Astrocyte (in vitro differentiated cells and primary cell): ENCODE data around the gene SPTB. TPM values are rescaled to one million over a fixed set of nuclear protein-coding genes. Genes with fewer than 3 reads are reported as not detected.

Experiments used
- DNase-seq: peaks from one replicate; pipeline ENCODE4 v3.0.0-alpha.2; 2010; ENCODE audit warnings: low read depth
- FAIRE-seq: peaks from 2 replicates; lab custom pipeline; 2011; peaks lifted over from hg19 to GRCh38; lab: Jason Lieb, UNC
- H2AFZ ChIP-seq: 2 replicates; pipeline ENCODE4 v1.6.0; 2012; ENCODE audit warnings: low read depth, low read length, inconsistent platforms
- H3K27ac ChIP-seq: 2 replicates; pipeline ENCODE4 v1.5.1; 2011; ENCODE audit warnings: low read depth, low read length, inconsistent platforms
- H3K27me3 ChIP-seq: 2 replicates; pipeline ENCODE4 v1.6.0; 2011; ENCODE audit warnings: low read length, inconsistent platforms; ENCODE audit not compliant: insufficient read depth
- H3K36me3 ChIP-seq: 2 replicates; pipeline ENCODE4 v1.5.1; 2011; ENCODE audit warnings: low read length, inconsistent platforms; ENCODE audit not compliant: insufficient read depth
- H3K4me1 ChIP-seq: 2 replicates; pipeline ENCODE4 v1.5.1; 2011; ENCODE audit warnings: low read length, inconsistent platforms; ENCODE audit not compliant: insufficient read depth
- H3K4me2 ChIP-seq: 2 replicates; pipeline ENCODE4 v1.6.0; 2012; ENCODE audit warnings: low read length, inconsistent platforms
- H3K4me3 ChIP-seq: 2 replicates; pipeline ENCODE4 v1.5.1; 2011; ENCODE audit warnings: low read depth, mild to moderate bottlenecking, low read length, inconsistent platforms; ENCODE audit not compliant: insufficient read depth
- H3K79me2 ChIP-seq: 2 replicates; pipeline ENCODE4 v1.6.0; 2012; ENCODE audit warnings: mild to moderate bottlenecking, low read length, inconsistent platforms; ENCODE audit not compliant: insufficient read depth
- H3K9ac ChIP-seq: 2 replicates; pipeline ENCODE4 v1.6.0; 2012; ENCODE audit warnings: mild to moderate bottlenecking, low read length, inconsistent platforms
- H3K9me3 ChIP-seq: 2 replicates; pipeline ENCODE4 v1.5.1; 2012; ENCODE audit warnings: low read depth, mild to moderate bottlenecking, low read length, inconsistent platforms; ENCODE audit not compliant: insufficient read depth
- H4K20me1 ChIP-seq: 2 replicates; pipeline ENCODE4 v1.6.0; 2012; ENCODE audit warnings: low read length, inconsistent platforms; ENCODE audit not compliant: insufficient read depth
- H3K27ac Mint-ChIP-seq: one replicate; pipeline ENCODE4 v1.8.0; 2021; ENCODE audit warnings: mild to moderate bottlenecking, mixed read lengths; ENCODE audit not compliant: unreplicated experiment
- H3K27me3 Mint-ChIP-seq: one replicate; pipeline ENCODE4 v1.8.0; 2021; ENCODE audit warnings: low read depth, mixed read lengths; ENCODE audit not compliant: unreplicated experiment
- H3K36me3 Mint-ChIP-seq: one replicate; pipeline ENCODE4 v1.8.0; 2021; ENCODE audit warnings: low read depth, mixed read lengths; ENCODE audit not compliant: unreplicated experiment
- H3K4me1 Mint-ChIP-seq: one replicate; pipeline ENCODE4 v1.8.0; 2021; ENCODE audit warnings: low read depth, mixed read lengths; ENCODE audit not compliant: unreplicated experiment
- H3K4me3 Mint-ChIP-seq: one replicate; pipeline ENCODE4 v1.8.0; 2021; ENCODE audit warnings: mild to moderate bottlenecking, moderate library complexity, mixed read lengths; ENCODE audit not compliant: unreplicated experiment
- H3K9me3 Mint-ChIP-seq: one replicate; pipeline ENCODE4 v1.8.0; 2021; ENCODE audit warnings: mild to moderate bottlenecking, mixed read lengths; ENCODE audit not compliant: unreplicated experiment
- CTCF ChIP-seq: IDR thresholded peaks from 2 replicates; pipeline ENCODE4 v1.5.1; 2011; ENCODE audit warnings: low read depth, mild to moderate bottlenecking, inconsistent platforms, low read length, moderate library complexity; ENCODE audit not compliant: insufficient read depth
- EZH2 ChIP-seq: IDR thresholded peaks from 2 replicates; pipeline ENCODE4 v1.6.1; 2012; ENCODE audit warnings: mild to moderate bottlenecking, low read length, inconsistent platforms; ENCODE audit not compliant: insufficient read depth
- total RNA-seq: library from RNA; stranded (reverse); gene quantifications from 2 replicates; pipeline ENCODE4 v1.2.1, GENCODE V29; 2021

SPTB gene
- total RNA-seq, 1 donor from 2014 or later = 0.32 TPM

DNA sequence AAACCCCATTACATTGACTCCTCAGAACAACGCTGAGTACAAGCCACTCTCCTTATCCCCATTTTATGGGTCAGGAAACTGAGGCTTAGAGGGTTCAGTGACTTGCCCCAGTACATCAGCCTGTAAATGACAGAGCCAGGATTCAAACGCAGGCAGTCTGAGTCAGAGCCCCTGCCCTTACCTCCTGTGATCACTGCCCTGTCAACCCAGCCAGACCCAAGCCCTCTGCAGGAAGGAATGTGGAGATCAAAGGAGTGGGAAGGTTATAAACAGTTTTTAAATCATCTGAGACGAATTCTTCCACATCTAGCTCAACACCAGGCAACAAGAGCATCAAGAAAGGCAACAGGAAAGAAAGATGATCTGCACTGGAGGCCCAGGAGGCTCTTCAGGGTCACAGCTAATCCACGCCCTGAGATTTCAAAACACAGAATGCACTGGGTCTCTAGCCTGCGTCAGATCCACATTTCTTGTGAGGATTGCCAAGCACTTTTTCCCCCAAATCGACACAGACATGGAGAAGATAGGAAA, 38.5 kb downstream of the SPTB start:
- H3K4me1 ChIP-seq = peaks cover under 1% of the 10 kb centered on the region
- peaks cover 10% of the 10 kb centered on the region for H3K27me3 Mint-ChIP-seq
- H3K9me3 ChIP-seq = no peaks in the 10 kb centered on the region
- no peak overlapping the region for H3K27ac Mint-ChIP-seq
- FAIRE-seq (peak; percentile 5), DNase-seq (peak; percentile 57)
- H3K9me3 Mint-ChIP-seq = no peaks in the 10 kb centered on the region
- H3K27me3 ChIP-seq = peaks cover 38% of the 10 kb centered on the region
- no peaks in the 10 kb centered on the region for H3K79me2 ChIP-seq
- H3K27ac ChIP-seq = no peak overlapping the region
- H4K20me1 ChIP-seq = no peaks in the 10 kb centered on the region
- TF ChIP-seq EZH2 (no peak), CTCF (peak; percentile 74)
- no peaks in the 10 kb centered on the region for H3K36me3 ChIP-seq
- no peak overlapping the region for H3K4me3 ChIP-seq
- H3K4me3 Mint-ChIP-seq = no peak overlapping the region
- peak overlapping the region; percentile 34 for H3K4me2 ChIP-seq
- no peak overlapping the region for H2AFZ ChIP-seq
- H3K4me1 Mint-ChIP-seq = peaks cover 10% of the 10 kb centered on the region
- H3K36me3 Mint-ChIP-seq = no peaks in the 10 kb centered on the region
- no peak overlapping the region for H3K9ac ChIP-seq

- H3K4me1 Mint-ChIP-seq = no peaks in the 10 kb centered on the region
- H4K20me1 ChIP-seq = no peaks in the 10 kb centered on the region
- no peak overlapping the region for H3K4me3 ChIP-seq
- H3K79me2 ChIP-seq = no peaks in the 10 kb centered on the region
- H3K9me3 Mint-ChIP-seq = no peaks in the 10 kb centered on the region
- H3K36me3 ChIP-seq = no peaks in the 10 kb centered on the region
- H3K9me3 ChIP-seq = no peaks in the 10 kb centered on the region
- H3K4me3 Mint-ChIP-seq = no peak overlapping the region
- TF ChIP-seq CTCF (no peak), EZH2 (no peak)
- no peak overlapping the region for H3K9ac ChIP-seq
- no peak overlapping the region for H3K4me2 ChIP-seq
- no peaks in the 10 kb centered on the region for H3K36me3 Mint-ChIP-seq
- FAIRE-seq (no peak), DNase-seq (no peak)
- H3K27ac ChIP-seq = no peak overlapping the region
- no peaks in the 10 kb centered on the region for H3K4me1 ChIP-seq
- peaks cover 25% of the 10 kb centered on the region for H3K27me3 ChIP-seq
- no peak overlapping the region for H3K27ac Mint-ChIP-seq
- no peak overlapping the region for H2AFZ ChIP-seq
- H3K27me3 Mint-ChIP-seq = peaks cover 10% of the 10 kb centered on the region
These were observed 41.1 kb downstream of the SPTB start for GRCh38 chr14:64838656-64839055.

DNA sequence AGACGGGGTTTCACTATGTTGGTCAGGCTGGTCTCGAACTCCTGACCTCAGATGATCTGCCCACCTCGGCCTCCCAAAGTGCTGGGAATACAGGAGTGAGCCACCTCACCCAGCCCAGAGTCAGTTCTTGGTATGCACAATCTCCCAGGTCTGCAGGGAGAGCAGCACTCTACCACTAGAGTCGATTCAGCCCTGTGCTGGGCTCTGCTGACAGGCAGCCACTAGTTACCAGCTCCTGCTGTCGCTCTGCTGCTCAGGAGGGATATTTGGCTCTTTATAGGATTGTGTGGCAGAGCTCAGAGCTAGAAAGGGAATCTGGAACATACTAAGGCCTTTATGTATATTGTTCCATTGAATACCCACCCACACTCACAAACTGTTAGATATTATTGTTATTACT, 44.3 kb downstream of the SPTB start:
- Histone ChIP-seq H3K4me1 (no peaks in the 10 kb centered on the region), H3K4me2 (no peak overlapping the region), H3K9me3 (no peaks in the 10 kb centered on the region), H4K20me1 (no peaks in the 10 kb centered on the region), H3K4me3 (no peak overlapping the region), H3K36me3 (no peaks in the 10 kb centered on the region), H3K27me3 (peaks cover 11% of the 10 kb centered on the region), H3K27ac (no peak overlapping the region), H3K79me2 (no peaks in the 10 kb centered on the region), H2AFZ (no peak overlapping the region), H3K9ac (no peak overlapping the region)
- H3K27ac Mint-ChIP-seq = no peak overlapping the region
- no peaks in the 10 kb centered on the region for H3K9me3 Mint-ChIP-seq
- peaks cover 6% of the 10 kb centered on the region for H3K27me3 Mint-ChIP-seq
- DNase-seq = no peak
- no peak for TF ChIP-seq CTCF
- TF ChIP-seq EZH2 = no peak
- H3K4me1 Mint-ChIP-seq = no peaks in the 10 kb centered on the region
- H3K36me3 Mint-ChIP-seq = no peaks in the 10 kb centered on the region
- H3K4me3 Mint-ChIP-seq = no peak overlapping the region
- no peak for FAIRE-seq
